Coronary artery (tissue), 2 donors: ENCODE data around the gene CMAS.
"Not testable (repeated sequence)": the region's sequence is repeated elsewhere in the genome, so short reads cannot be mapped to it uniquely, and the experiment has no call there.

Source experiments
- DNase-seq: peaks from one replicate; pipeline ENCODE4 v3.0.0-alpha.2; 2017; ENCODE audit warnings: low spot score
- H3K27ac ChIP-seq, 2 donors: fragments of 200-600 bp; sonication (generic); one replicate each; pipeline ENCODE4 v1.5.1; 2016 to 2019
- H3K4me3 ChIP-seq: fragments of 200-600 bp; sonication (generic); 2 replicates; pipeline ENCODE4 v1.5.1; 2016; ENCODE audit warnings: mild to moderate bottlenecking, moderate library complexity
- CTCF ChIP-seq: fragments of 200-600 bp; sonication (generic); IDR thresholded peaks from one replicate; pipeline ENCODE4 v1.5.1; 2019; ENCODE audit warnings: antibody characterized with exemption

The CMAS gene

GRCh38 chr12:22014783-22015144 is 31.3 kb upstream of the CMAS start:
- H3K27ac ChIP-seq: no peak overlapping the region

DNA sequence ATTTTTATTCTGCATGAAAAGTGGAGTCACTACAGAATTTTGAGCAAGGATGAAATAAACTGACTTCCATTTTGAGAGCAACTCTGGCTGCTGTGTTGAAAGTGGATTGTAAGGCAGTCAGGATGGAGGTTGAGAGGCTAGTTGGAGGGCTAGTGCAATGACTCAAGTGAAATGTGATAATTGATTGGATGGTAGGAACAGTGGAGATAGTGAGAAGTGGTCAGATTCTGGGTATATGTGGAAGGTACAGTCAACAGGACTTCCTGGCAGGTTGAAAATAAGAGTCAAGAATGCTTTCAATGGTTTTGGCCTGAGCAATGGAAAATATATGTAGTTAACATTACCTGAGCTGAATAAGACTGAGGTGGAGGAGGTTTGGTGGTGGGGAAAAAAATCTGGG is 29.0 kb upstream of the CMAS start:
- no peak for DNase-seq
- TF ChIP-seq CTCF: no peak
- H3K27ac ChIP-seq: no peak overlapping the region
- no peak overlapping the region for H3K4me3 ChIP-seq

More at GRCh38 chr12:22014783-22015144, 31.3 kb upstream of the CMAS start:
- no peak for TF ChIP-seq CTCF
- H3K4me3 ChIP-seq: no peak overlapping the region
- DNase-seq: no peak

DNA sequence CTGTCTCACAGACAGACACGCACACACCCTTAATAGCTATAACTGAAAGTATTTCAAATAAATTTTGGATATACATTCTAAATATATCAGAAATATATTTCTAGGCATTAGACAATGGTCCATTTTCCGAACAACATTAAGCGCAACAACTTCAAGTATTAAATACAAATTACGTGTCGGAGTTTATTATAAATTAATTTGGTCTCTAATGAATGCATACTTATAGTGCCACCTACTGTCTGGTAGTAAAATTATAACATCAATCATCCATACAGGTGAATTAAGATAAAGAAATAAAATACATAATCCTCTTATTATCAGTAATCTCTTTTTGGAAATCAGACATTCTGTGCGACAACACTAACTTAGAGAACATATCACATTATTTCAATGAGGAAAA is 27.2 kb upstream of the CMAS start:
- Histone ChIP-seq H3K4me3 (no peak overlapping the region), H3K27ac (no peak overlapping the region)
- DNase-seq: no peak
- TF ChIP-seq CTCF: peak; percentile 15

GRCh38 chr12:22023489-22023888 is 22.5 kb upstream of the CMAS start:
- DNase-seq, H3K4me3 ChIP-seq, H3K27ac ChIP-seq: not testable (repeated sequence)

DNA sequence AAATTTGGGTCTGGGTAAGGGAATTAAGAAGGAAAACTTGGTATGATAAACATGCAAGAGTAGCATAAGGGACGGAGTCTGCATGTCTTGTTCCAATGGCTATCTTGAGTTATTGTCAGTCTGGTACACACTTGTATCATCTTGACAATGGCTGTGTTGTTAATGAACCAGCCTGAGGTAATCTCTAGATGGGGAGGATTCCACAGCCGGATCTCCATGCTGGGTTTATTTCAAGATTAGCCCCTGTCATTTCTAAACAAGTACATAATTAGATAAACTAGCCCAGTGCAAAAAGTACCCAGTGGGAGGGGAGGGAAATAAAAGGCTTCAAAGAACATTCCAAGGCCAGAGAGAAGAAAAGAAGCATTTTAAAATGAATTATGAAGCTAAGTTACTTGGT is 16.5 kb upstream of the CMAS start:
- no peak overlapping the region for H3K27ac ChIP-seq
- TF ChIP-seq CTCF: no peak
- DNase-seq: no peak
- H3K4me3 ChIP-seq: no peak overlapping the region

- DNase-seq: no peak
- Histone ChIP-seq H3K27ac (no peak overlapping the region), H3K4me3 (no peak overlapping the region)
- no peak for TF ChIP-seq CTCF
These were observed 16.0 kb upstream of the CMAS start for GRCh38 chr12:22029991-22030390.

DNA sequence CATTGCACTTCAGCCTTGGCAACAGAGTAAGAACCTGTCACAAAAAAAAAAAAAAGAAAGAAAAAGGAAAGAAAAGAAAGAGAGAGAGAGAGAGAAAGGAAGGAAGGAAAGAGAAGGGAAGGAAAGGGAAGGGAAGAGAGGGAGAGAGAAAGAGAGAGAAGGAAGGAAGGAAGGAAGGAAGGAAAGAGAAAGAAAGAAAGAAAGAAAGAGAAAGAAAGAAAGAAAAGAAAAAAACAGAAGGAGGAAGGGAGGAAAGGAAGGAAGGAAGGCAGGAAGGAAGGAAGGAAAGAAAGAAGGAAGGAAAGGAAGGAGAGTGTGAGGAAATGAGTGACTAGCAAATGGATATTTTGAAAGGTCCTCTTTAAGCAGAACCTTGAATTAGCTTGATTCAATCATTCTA is 13.3 kb upstream of the CMAS start:
- no peak for DNase-seq
- Histone ChIP-seq H3K4me3 (no peak overlapping the region), H3K27ac (no peak overlapping the region)
- TF ChIP-seq CTCF: no peak
